Activated CD4-positive, CD25-positive, alpha-beta regulatory T cell treated with anti-CD3 and anti-CD28 coated beads, Interleukin-2, amount 50 U/mL, for 16 hours (primary cell): ENCODE measurements around the gene FAT4.

Source experiments
- DNase-seq: peaks from one replicate; pipeline ENCODE4 v3.0.0-alpha.2; 2020; ENCODE audit warnings: low read depth, low spot score

FAT4 gene

DNA sequence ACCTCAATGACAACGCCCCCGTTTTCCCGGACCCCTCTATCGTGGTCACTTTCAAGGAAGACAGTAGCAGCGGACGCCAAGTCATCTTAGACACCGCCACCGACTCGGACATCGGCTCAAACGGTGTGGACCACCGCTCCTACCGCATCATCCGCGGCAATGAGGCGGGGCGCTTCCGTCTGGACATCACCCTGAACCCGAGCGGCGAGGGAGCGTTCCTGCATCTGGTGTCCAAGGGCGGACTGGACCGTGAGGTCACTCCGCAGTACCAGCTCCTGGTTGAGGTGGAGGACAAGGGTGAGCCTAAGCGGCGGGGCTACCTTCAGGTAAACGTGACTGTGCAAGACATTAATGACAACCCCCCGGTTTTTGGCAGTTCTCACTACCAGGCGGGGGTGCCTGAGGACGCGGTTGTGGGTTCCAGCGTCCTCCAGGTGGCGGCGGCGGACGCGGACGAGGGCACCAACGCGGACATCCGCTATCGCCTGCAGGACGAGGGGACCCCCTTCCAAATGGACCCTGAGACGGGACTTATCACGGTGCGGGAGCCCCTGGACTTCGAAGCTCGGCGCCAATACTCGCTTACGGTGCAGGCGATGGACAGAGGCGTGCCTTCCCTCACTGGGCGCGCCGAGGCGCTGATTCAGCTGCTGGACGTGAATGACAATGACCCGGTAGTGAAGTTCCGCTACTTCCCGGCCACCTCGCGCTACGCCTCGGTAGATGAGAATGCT, 2.2 kb downstream of the FAT4 start:
- no peak for DNase-seq

- DNase-seq, result no peak
Measured at GRCh38 chr4:125317525-125317877, 2.7 kb downstream of the FAT4 start.

- no peak for DNase-seq
Measured at GRCh38 chr4:125319311-125319710, 4.6 kb downstream of the FAT4 start.

DNA sequence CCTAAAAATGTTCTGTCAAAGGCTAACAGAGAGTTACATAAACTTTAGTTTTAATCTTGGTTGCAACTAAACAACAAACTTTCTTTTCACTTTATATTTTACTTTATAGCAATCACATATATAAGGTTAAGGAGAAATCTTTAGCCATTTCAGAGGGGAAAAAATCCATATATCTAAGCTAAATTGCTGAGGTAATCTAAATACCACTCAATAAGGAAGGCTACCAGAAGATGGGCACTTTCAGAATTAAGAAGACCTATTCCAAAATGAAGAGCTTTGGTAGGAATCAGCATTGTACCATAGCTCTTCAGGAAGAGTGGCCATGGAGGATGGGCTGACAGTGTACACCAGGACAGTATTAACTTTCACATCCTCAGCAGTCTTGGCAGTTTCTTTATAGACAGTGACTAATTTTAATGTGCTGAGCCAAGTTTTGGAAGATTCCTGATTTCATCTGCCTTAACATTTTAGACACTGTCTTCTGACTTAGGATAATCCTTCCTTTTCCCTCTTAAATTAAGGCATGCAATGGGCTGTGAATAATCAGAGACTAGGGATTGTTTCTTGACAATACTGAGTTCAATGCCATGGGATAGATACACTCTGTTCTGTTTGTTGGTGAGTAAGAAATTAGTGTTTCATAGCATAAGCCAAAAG, 7.1 kb downstream of the FAT4 start:
- no peak for DNase-seq

GRCh38 chr4:125322366-125322730, 7.6 kb downstream of the FAT4 start:
- DNase-seq, result no peak

- no peak for DNase-seq
Measured at GRCh38 chr4:125323654-125324053, 8.9 kb downstream of the FAT4 start.

- no peak for DNase-seq
Measured at GRCh38 chr4:125325733-125326132, 11.0 kb downstream of the FAT4 start.

GRCh38 chr4:125331116-125331515, 16.4 kb downstream of the FAT4 start:
- DNase-seq, result no peak

DNA sequence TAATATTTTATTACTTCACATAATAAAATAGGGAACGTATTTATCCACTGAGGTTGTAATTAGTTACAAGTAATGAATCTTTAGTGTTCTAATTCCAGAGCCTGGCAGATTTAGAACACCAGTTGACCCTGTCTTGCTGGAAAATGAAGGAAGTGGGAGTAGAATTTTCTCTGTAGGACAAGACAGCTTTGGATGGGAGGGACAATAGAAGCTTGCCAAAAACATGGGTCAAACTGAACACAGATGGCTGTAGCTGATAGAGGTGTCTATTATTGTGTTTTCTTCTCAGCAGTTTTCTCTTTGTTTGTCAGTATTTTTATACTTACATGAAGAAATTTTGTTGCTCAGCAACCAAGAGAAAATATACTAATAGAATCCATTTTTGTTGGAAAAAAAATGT, 20.2 kb downstream of the FAT4 start:
- DNase-seq, result no peak

DNA sequence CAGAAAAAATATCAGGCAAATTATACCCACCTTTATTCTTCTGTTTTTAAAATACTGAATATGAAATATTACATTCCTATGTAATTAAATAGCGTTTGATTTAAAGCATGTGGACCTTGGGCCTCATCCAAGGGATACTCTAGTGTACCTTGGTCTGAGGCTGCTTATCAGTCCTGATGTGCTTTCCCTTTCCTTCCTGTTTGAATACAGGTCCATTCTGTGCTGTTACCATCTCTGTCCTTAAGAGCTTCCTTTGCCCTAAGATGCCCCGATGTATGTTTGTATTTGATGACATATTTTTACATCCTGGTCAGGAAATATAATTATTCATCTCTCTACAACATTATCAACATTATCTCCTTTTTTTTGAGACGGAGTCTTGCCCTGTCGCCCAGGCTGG, 24.1 kb downstream of the FAT4 start:
- DNase-seq, result no peak

DNA sequence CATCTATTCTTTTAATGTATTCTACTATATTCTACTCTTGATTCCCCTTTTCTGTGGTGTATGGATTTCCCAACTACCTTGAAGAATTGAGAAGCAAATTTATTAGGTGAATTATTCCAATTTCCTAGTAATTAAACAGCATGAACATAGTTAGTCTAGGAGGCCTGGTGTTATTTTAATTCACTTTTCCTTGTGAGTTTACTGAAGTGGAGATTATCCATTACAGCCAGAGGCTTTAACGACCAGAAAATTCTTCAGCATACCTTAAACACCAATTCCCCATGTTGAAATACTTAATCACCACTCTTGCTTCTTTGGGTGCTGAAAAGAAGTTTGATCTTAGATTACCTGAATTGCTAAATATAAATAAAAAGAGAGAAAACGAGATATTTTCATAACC, 29.4 kb downstream of the FAT4 start:
- DNase-seq, result no peak

- DNase-seq, result no peak
Measured at GRCh38 chr4:125346616-125347015, 31.9 kb downstream of the FAT4 start.

DNA sequence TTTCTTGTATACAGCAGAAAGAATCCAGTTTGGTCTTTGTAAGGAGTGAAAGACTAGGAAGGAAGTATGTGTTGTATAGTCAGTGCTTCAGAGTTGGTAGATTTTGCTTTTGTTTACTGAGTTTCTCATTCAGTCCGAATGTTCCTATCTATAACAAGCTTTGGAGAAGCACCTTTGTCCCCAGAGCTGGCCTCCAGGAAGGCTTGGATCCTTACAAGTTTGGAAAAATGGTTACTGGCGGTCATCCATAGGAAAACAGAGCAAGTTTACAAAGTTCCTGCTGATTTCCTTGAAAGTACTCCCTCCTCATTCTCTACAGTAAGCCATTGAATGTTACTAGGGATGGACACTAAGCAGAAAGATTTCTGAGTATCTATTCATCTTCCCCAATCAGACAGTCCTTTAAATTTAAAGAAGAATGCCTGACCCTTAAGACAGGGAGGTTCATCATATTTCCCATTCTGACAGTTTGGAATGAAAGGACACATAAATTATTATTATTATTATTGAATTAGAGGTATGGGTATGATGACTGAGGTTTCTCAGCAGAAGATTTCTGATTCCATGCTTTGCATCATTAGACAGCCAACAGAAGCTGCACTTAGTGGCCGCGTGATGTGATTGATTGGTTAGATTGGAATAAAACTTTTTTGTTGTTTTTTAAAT, 35.8 kb downstream of the FAT4 start:
- no peak for DNase-seq

GRCh38 chr4:125352521-125352920, 37.8 kb downstream of the FAT4 start:
- no peak for DNase-seq

GRCh38 chr4:125353131-125353530, 38.4 kb downstream of the FAT4 start:
- no peak for DNase-seq

- DNase-seq, result no peak
Measured at GRCh38 chr4:125355791-125356190, 41.0 kb downstream of the FAT4 start.

GRCh38 chr4:125357675-125358074, 42.9 kb downstream of the FAT4 start:
- no peak for DNase-seq

GRCh38 chr4:125358453-125358852, 43.7 kb downstream of the FAT4 start:
- no peak for DNase-seq

- DNase-seq, result no peak
Measured at GRCh38 chr4:125359363-125359762, 44.6 kb downstream of the FAT4 start.

DNA sequence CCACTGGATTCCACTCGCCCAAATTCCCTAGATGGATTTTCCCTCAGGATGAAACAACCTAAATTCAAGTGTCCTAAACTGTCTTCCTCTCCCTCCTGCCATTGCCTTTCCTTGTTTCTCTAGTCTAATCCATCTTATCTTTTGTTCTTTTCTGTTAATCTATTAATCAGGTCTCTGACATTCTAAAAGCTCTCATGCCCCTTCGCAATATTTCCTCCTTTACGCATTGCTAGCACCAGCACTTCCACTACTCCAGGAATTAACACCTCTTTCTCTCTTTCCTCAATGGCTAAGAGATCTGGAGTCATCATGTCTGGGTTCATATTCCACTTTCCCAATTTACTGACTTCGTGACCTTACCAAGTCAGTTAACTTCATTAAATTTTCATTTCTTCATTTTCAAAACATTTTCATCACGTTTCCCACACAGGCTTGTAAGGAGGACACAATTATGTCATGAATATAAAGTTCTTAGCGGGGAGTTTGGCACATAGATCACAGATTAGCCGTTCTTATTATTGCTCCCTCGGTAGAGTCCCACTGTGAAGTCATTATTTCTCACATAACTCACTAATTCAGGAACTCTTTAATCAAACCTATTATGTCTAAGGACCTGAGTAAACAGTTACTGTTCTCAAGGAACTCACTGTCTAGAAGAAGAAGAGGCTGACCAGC, 45.3 kb downstream of the FAT4 start:
- DNase-seq, result no peak

DNA sequence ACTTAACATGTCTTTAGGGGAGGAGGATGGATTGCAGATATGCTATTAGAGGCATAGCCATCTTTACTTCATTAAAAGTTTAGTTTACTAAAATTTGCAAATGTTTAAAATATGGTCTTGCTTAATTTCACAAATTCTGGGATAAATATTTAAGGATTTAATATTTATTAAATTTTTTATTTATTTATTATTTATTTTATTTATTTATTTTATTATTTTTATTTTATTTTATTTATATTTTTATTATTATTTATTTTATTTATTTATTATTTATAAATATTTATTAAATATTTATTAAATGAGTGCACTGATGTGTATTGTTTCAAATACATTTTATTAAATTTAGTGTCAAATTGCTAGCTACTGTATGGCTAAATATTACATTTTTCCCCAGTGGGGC, 46.0 kb downstream of the FAT4 start:
- DNase-seq, result no peak
